ENCODE measurements around the gene VAT1. TPM values are rescaled to one million over a fixed set of nuclear protein-coding genes. Genes with fewer than 3 reads are reported as not detected.

VAT1 gene
- total and polyA plus RNA-seq, 2 of the 13 experiments (the other 11 are each of a cell fraction or from before 2014, with no cell fraction given), result 143 to 205 TPM

DNA sequence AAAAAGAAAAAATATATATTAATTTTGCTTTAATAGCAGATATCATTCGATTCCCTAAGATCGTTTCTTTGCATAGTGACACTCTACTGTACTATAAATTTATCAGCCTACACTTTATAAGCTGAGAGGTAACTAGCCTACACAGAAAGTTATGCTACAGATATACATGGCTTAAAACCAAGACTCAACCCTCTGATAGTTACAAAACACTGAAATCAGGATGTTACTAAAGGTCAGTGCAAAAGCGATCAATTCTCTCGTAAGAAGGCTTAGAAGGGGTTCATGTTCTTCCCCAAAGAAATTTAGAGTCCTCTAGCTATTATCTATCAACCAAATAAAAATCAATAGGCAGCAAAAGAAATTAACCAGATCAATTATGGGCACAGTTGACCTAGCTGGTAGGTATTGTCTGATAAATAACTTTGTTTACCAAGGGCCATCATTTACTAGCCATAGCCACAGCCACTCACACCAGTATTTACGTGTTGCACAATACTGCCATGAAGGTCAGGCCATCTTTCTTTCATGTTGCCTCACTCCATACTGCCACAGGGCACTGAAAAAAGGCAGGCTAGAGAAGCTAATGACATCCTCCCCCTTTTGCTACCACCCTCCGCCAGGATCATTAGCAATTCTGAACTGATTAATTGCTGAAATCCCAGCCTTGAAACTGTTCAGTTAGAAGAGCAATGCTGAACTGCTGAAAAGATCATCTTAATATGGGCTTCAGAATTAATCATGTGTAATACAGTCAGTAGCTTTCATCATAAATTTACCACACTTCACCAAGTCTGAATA lies 46.6 kb upstream of the VAT1 start (continued):
- TF ChIP-seq ATF7 (IDR thresholded peaks at IDR 0.05) (peak; percentile 41), ATF7 (CRISPR knock-in tag; IDR thresholded peaks at IDR 0.05) (no peak), ZNF354B (CRISPR knock-in tag; IDR thresholded peaks at IDR 0.05) (no peak), ARHGAP35 (CRISPR knock-in tag; IDR thresholded peaks at IDR 0.05; ENCODE audit: borderline replicate concordance) (no peak), U2AF2 (IDR thresholded peaks at IDR 0.05; ENCODE audit: low read depth, low read length) (no peak), MYNN (CRISPR knock-in tag; IDR thresholded peaks at IDR 0.05; ENCODE audit: low read depth) (no peak), ZNF652 (CRISPR knock-in tag; IDR thresholded peaks at IDR 0.05; ENCODE audit: borderline replicate concordance, low read depth) (peak; percentile 69; the same call in 1 of the 2 replicates), ISL2 (CRISPR knock-in tag; IDR thresholded peaks at IDR 0.05) (peak; percentile 93), ZNF737 (CRISPR knock-in tag; IDR thresholded peaks at IDR 0.05; ENCODE audit: borderline replicate concordance) (no peak), ZC3H4 (CRISPR knock-in tag; IDR thresholded peaks at IDR 0.05; ENCODE audit: borderline replicate concordance) (no peak), EHMT2 (IDR thresholded peaks at IDR 0.05; ENCODE audit: borderline replicate concordance, low read depth, low read length) (peak; percentile 84; the same call in 1 of the 2 replicates), ZNF296 (CRISPR knock-in tag; conservative IDR thresholded peaks at IDR 0.05) (no peak), PCBP2 (optimal IDR thresholded peaks at IDR 0.05; ENCODE audit: low read depth, low read length, poor library complexity, severe bottlenecking) (no peak), HNRNPH1 (optimal IDR thresholded peaks at IDR 0.05; ENCODE audit: low read depth, low read length) (no peak), ZNF235 (CRISPR knock-in tag; IDR thresholded peaks at IDR 0.05; ENCODE audit: borderline replicate concordance) (0 out of 2 replicates have a peak, but pooled peaks have one; percentile 65), ZNF720 (CRISPR knock-in tag; IDR thresholded peaks at IDR 0.05) (no peak), POLR2AphosphoS2 (IDR thresholded peaks at IDR 0.05; ENCODE audit: low read depth, low read length) (no peak), ZNF879 (CRISPR knock-in tag; IDR thresholded peaks at IDR 0.05) (peak; percentile 71; the same call in 1 of the 2 replicates), KDM6A (CRISPR knock-in tag; IDR thresholded peaks at IDR 0.05; ENCODE audit: low read depth) (peak; percentile 96)
- TF ChIP-seq, protein P1, sequence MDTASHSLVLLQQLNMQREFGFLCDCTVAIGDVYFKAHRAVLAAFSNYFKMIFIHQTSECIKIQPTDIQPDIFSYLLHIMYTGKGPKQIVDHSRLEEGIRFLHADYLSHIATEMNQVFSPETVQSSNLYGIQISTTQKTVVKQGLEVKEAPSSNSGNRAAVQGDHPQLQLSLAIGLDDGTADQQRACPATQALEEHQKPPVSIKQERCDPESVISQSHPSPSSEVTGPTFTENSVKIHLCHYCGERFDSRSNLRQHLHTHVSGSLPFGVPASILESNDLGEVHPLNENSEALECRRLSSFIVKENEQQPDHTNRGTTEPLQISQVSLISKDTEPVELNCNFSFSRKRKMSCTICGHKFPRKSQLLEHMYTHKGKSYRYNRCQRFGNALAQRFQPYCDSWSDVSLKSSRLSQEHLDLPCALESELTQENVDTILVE (CRISPR knock-in tag; IDR thresholded peaks at IDR 0.05), result peak; percentile 97
- TF ChIP-seq, protein P2, sequence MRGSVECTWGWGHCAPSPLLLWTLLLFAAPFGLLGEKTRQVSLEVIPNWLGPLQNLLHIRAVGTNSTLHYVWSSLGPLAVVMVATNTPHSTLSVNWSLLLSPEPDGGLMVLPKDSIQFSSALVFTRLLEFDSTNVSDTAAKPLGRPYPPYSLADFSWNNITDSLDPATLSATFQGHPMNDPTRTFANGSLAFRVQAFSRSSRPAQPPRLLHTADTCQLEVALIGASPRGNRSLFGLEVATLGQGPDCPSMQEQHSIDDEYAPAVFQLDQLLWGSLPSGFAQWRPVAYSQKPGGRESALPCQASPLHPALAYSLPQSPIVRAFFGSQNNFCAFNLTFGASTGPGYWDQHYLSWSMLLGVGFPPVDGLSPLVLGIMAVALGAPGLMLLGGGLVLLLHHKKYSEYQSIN (CRISPR knock-in tag; IDR thresholded peaks at IDR 0.05; ENCODE audit: borderline replicate concordance), result no peak
- TF ChIP-seq, protein P3, sequence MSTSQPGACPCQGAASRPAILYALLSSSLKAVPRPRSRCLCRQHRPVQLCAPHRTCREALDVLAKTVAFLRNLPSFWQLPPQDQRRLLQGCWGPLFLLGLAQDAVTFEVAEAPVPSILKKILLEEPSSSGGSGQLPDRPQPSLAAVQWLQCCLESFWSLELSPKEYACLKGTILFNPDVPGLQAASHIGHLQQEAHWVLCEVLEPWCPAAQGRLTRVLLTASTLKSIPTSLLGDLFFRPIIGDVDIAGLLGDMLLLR (CRISPR knock-in tag; IDR thresholded peaks at IDR 0.05), result peak; percentile 65; the same call in 1 of the 2 replicates
- TF ChIP-seq, protein P4, sequence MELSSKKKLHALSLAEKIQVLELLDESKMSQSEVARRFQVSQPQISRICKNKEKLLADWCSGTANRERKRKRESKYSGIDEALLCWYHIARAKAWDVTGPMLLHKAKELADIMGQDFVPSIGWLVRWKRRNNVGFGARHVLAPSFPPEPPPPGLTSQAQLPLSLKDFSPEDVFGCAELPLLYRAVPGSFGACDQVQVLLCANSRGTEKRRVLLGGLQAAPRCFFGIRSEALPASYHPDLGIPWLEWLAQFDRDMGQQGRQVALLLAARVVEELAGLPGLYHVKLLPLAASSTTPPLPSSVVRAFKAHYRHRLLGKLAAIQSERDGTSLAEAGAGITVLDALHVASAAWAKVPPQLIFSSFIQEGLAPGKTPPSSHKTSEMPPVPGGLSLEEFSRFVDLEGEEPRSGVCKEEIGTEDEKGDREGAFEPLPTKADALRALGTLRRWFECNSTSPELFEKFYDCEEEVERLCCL (CRISPR knock-in tag; IDR thresholded peaks at IDR 0.05; ENCODE audit: borderline replicate concordance), result 0 out of 2 replicates have a peak, but pooled peaks have one; percentile 19
